Measurements from ENCODE around the gene NAV2.

GRCh38 chr11:19889531-19889930, 176.9 kb downstream of the NAV2 start:
- TF ChIP-seq EZH2 (IDR thresholded peaks at IDR 0.05; ENCODE audit: low read length), result no peak
- no peak for TF ChIP-seq CTCF (optimal IDR thresholded peaks at IDR 0.05 in 1 of 3, IDR thresholded peaks at IDR 0.05 in 1 of 3, conservative IDR thresholded peaks at IDR 0.05 in 1 of 3; ENCODE audit: extremely low read depth in 1 of 3, insufficient read depth in 2 of 3, low read length in 3 of 3)
